GM12878 (cell line): ENCODE results near the gene ASIC4. TPM values are rescaled to one million over a fixed set of nuclear protein-coding genes. Genes with fewer than 3 reads are reported as not detected.

ENCODE experiments used
- ATAC-seq: fragments of 200-7000 bp; cut with Tn5 transposase; 3 replicates; pipeline ENCODE4 v1.9.1; 2020; ENCODE audit warnings: mild to moderate bottlenecking, moderate library complexity
- BruUV-seq: library from RNA; stranded (reverse); fragments of 400-500 nt; replicated peaks from 2 replicates; lab custom pipeline; 2021; lab: Mats Ljungman, UMichigan
- CTCF ChIA-PET: fragments of 300-600 bp; sonication (Branson Sonifier 250); formaldehyde crosslinking; extraction: SDS; loops from one replicate; lab custom pipeline; 2021; ENCODE audit warnings: inconsistent platforms; lab: Yijun Ruan, JAX
- POLR2A ChIA-PET: fragments of 350-600 bp; formaldehyde crosslinking; extraction: SDS; loops from one replicate; lab custom pipeline; 2021; ENCODE audit warnings: inconsistent platforms; lab: Charles Lee
- RAD21 ChIA-PET: fragments of 300-600 bp; sonication (Branson Sonifier 250); formaldehyde crosslinking; loops from one replicate; lab custom pipeline; 2023; ENCODE audit warnings: antibody characterized with exemption; ENCODE audit not compliant: unreplicated experiment; lab: Charles Lee
- SMC1A ChIA-PET: fragments of 300-600 bp; sonication (Branson Sonifier 250); formaldehyde crosslinking; loops from one replicate; lab custom pipeline; 2023; ENCODE audit not compliant: unreplicated experiment, uncharacterized antibody; lab: Charles Lee
- DNase-seq: peaks from one replicate; pipeline ENCODE4 v3.0.0-alpha.2; 2011; ENCODE audit warnings: low read depth, low spot score
- FAIRE-seq: peaks from 3 replicates; lab custom pipeline; 2011; peaks lifted over from hg19 to GRCh38; lab: Jason Lieb, UNC
- H2AFZ ChIP-seq: 2 replicates; pipeline ENCODE4 v1.6.0; 2011; ENCODE audit warnings: low read depth, low read length, control low read depth; ENCODE audit not compliant: control insufficient read depth
- H3K27ac ChIP-seq: 2 replicates; pipeline ENCODE4 v1.5.1; 2011; ENCODE audit warnings: control low read depth; ENCODE audit not compliant: control insufficient read depth, insufficient read depth
- H3K27me3 ChIP-seq, 2 experiments: replicated peaks in 1 of 2; 2 replicates each; pipeline versions ENCODE4 v1.6.0 to v1.6.1; 2011; ENCODE audit warnings: low read length in 1 of 2; ENCODE audit not compliant: control insufficient read depth in 2 of 2, insufficient read depth in 2 of 2
- H3K36me3 ChIP-seq, 2 experiments: 2 replicates each; pipeline ENCODE4 v1.5.1; 2011; ENCODE audit warnings: low read length in 1 of 2; ENCODE audit not compliant: control insufficient read depth in 2 of 2, insufficient read depth in 2 of 2
- H3K4me1 ChIP-seq: 2 replicates; pipeline ENCODE4 v1.6.1; 2011; ENCODE audit warnings: mild to moderate bottlenecking, low read length, moderate library complexity, mixed read lengths; ENCODE audit not compliant: control insufficient read depth, insufficient read depth
- H3K4me2 ChIP-seq: 2 replicates; pipeline ENCODE4 v1.6.0; 2011; ENCODE audit warnings: control low read depth; ENCODE audit not compliant: control insufficient read depth, insufficient read depth
- H3K4me3 ChIP-seq: fragments of 200-600 bp; sonication (generic); 2 replicates; pipeline ENCODE4 v1.5.1; 2016
- H3K79me2 ChIP-seq: 2 replicates; pipeline ENCODE4 v1.6.0; 2011; ENCODE audit warnings: low read length; ENCODE audit not compliant: control insufficient read depth, insufficient read depth
- H3K9ac ChIP-seq: 2 replicates; pipeline ENCODE4 v1.8.0; 2011; ENCODE audit warnings: low read length, control low read depth, mixed read lengths; ENCODE audit not compliant: control insufficient read depth, insufficient read depth
- H3K9me3 ChIP-seq: replicated peaks from 3 replicates; pipeline ENCODE4 v1.5.1; 2011; ENCODE audit warnings: mild to moderate bottlenecking, low read length; ENCODE audit not compliant: control insufficient read depth, insufficient read depth
- H4K20me1 ChIP-seq: 2 replicates; pipeline ENCODE4 v1.6.0; 2011; ENCODE audit not compliant: control insufficient read depth, insufficient read depth
- CEBPZ ChIP-seq: fragments of 150-350 bp; IDR thresholded peaks from 2 replicates; pipeline ENCODE4 v1.6.1; 2016; ENCODE audit warnings: low read depth, low read length
- HDGF ChIP-seq: fragments of 450-650 bp; IDR thresholded peaks from 2 replicates; pipeline ENCODE4 v1.6.1; 2016; ENCODE audit warnings: antibody characterized with exemption
- NFYA ChIP-seq: IDR thresholded peaks from 2 replicates; pipeline ENCODE4 v1.6.1; 2011; ENCODE audit warnings: low read depth, mild to moderate bottlenecking, low read length, improper control_type of control experiment, borderline replicate concordance
- PAX5 ChIP-seq: IDR thresholded peaks from 2 replicates; pipeline ENCODE4 v1.6.1; 2011; ENCODE audit warnings: low read depth, low read length, borderline replicate concordance
- SMAD1 ChIP-seq: fragments of 450-650 bp; IDR thresholded peaks from 2 replicates; pipeline ENCODE4 v1.6.1; 2018; ENCODE audit warnings: mild to moderate bottlenecking, low read depth; ENCODE audit not compliant: partially characterized antibody
- SMC3 ChIP-seq: IDR thresholded peaks from 2 replicates; pipeline ENCODE4 v1.6.1; 2011; ENCODE audit warnings: low read length, improper control_type of control experiment, borderline replicate concordance
- TARDBP ChIP-seq: IDR thresholded peaks from 2 replicates; pipeline ENCODE4 v1.6.1; 2016; ENCODE audit warnings: borderline replicate concordance
- TBL1XR1 ChIP-seq: IDR thresholded peaks from 2 replicates; pipeline ENCODE4 v1.6.1; 2012; ENCODE audit warnings: low read depth, low read length, improper control_type of control experiment
- ZBED1 ChIP-seq: IDR thresholded peaks from 2 replicates; pipeline ENCODE4 v1.6.1; 2016; ENCODE audit warnings: borderline replicate concordance
- WGBS: methylation state at CpG from one replicate; pipeline ENCODE4 v1.1.6; 2016; ENCODE audit warnings: low lambda C conversion rate; ENCODE audit not compliant: insufficient replicate concordance, insufficient coverage; ENCODE audit errors: missing lambda C conversion rate; 5-methylcytosine and 5-hydroxymethylcytosine counted together
- in situ Hi-C: fragments of 300-500 bp; cut with MboI; formaldehyde crosslinking; loops from 9 replicates; pipeline ENCODE4 v1.14.3; 2018; ENCODE audit warnings: mixed read lengths
- intact Hi-C: fragments of 100-400 bp; cut with micrococcal nuclease; formaldehyde crosslinking; loops from one replicate; pipeline ENCODE4 v1.14.2; 2022; ENCODE audit not compliant: unreplicated experiment
- polyA plus RNA-seq, 11 experiments: library from polyadenylated mRNA; depleted of rRNA in 4 of 11; unstranded in 6 of 11; stranded (reverse) in 5 of 11; fragments of >200 nt; fragmentation: Nextera tagmentation in 4 of 11; fragmentation: Illumina TruSeq in 1 of 11; extraction: Ambion mirVana in 4 of 11; extraction: Trizol in 1 of 11; gene quantifications; 1 replicate in 1 of 11; 2 replicates in 10 of 11; pipeline versions ENCODE4 v1.2.1 to v1.2.3, GENCODE V29; 2011 to 2016; ENCODE audit warnings: inconsistent platforms in 2 of 11, missing spikeins in 2 of 11, low read depth in 1 of 11
- total RNA-seq, 4 experiments: library from RNA; depleted of rRNA in 3 of 4; stranded (reverse); fragments of >200 nt in 3 of 4; fragmentation: Illumina TruSeq in 1 of 4; extraction: Trizol in 1 of 4; gene quantifications; 2 replicates each; pipeline versions ENCODE4 v1.2.1 to v1.2.3, GENCODE V29; 2013 to 2021

Gene ASIC4
- total and polyA plus RNA-seq, 10 of the 15 experiments (the other 5 are each of a cell fraction or from before 2014, with no cell fraction given), result 0.01 TPM; not detected in 9

- TF ChIP-seq NFYA, result no peak
- no peak for TF ChIP-seq ZBED1
- no peak for TF ChIP-seq CEBPZ
- TF ChIP-seq PAX5, result no peak
These were observed 31.1 kb downstream of the ASIC4 start (continued) for GRCh38 chr2:219545295-219545942.

GRCh38 chr2:219545943-219546352 lies 31.7 kb downstream of the ASIC4 start:
- POLR2A ChIA-PET, result no interaction called here
- DNase-seq (no peak), ATAC-seq (no peak), FAIRE-seq (no peak)
- H3K4me3 ChIP-seq, result no peak overlapping the region
- H3K27ac ChIP-seq, result no peak overlapping the region
- H3K27me3 ChIP-seq, result peaks cover 4 to 10% of the 10 kb centered on the region in 2 experiments
- TF ChIP-seq SMC3 (no peak), HDGF (no peak), TARDBP (no peak), TBL1XR1 (no peak), PAX5 (no peak), SMAD1 (no peak)
- H3K79me2 ChIP-seq, result no peaks in the 10 kb centered on the region
- BruUV-seq, result no TSS peak
- no peak overlapping the region for H3K4me2 ChIP-seq
- RAD21 ChIA-PET, result no interaction called here
- H2AFZ ChIP-seq, result no peak overlapping the region
- intact Hi-C loops, result no loop called here
- 2% methylated on average over 4 of the region's 4 CpGs for WGBS
- H3K9ac ChIP-seq, result no peak overlapping the region
- H4K20me1 ChIP-seq, result no peaks in the 10 kb centered on the region; the same call in 1 of the 2 replicates
- CTCF ChIA-PET, result interaction anchor here (1.8 kb wide), 1 partner anchor 50 kb away, joined by 5 read pairs; a partner anchor contains a TSS
- no peaks in the 10 kb centered on the region for H3K9me3 ChIP-seq
- peaks cover 3% of the 10 kb centered on the region; the same call in 1 of the 2 replicates for H3K4me1 ChIP-seq
- SMC1A ChIA-PET, result no interaction called here
- in situ Hi-C loops, result no loop called here
- no peaks in the 10 kb centered on the region for H3K36me3 ChIP-seq
